NOMO-1 (cell line): ENCODE measurements around the gene RNF38.
A peak's percentile ranks its signal among the peaks of the same experiment; 100 is the strongest.
"Not testable (repeated sequence)": the region's sequence is repeated elsewhere in the genome, so short reads cannot be mapped to it uniquely, and the experiment has no call there.

Source experiments
- DNase-seq, 2 experiments: peaks; one replicate each; lab custom pipeline; 2025; ENCODE audit not compliant: unreplicated experiment in 2 of 2; lab: John Stamatoyannopoulos, UW

The RNF38 gene

GRCh38 chr9:36337002-36337401 lies 63.1 kb downstream of the RNF38 start:
- no peak for DNase-seq

DNA sequence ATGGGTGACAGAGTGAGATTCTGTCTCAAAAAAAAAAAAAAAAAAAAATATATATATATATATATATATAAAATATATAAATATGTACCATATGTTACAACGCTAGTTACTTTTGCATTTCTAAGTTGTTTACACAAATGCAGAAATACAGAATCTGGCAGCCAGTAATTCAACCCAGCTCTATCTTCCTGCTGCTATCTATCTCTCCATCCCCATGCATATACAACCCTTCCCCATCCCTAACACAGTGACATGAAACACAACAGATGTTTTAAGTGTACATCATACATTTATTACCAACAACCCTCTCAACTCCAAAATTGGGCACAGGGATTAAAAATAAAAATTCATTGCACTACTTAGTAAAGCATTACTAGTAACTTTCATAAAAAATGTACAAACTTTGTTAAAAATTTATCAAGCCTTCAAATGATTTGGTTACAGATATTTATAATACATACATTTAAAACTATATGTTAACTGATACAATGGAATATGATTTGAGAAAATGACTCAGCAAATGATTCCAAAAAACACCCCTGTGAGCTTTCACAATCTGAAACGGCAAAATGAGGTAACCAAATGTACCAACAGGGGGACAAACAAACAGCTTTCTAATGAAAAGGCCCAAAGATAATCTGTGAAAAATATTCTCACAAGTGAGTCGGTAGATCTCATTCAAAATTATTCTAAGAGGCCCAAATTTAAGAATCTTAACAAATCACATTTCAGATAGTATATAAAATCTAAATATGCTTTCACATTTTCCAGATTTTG lies 63.8 kb downstream of the RNF38 start:
- no peak for DNase-seq

GRCh38 chr9:36332006-36332405 lies 68.1 kb downstream of the RNF38 start:
- DNase-seq = no peak

DNA sequence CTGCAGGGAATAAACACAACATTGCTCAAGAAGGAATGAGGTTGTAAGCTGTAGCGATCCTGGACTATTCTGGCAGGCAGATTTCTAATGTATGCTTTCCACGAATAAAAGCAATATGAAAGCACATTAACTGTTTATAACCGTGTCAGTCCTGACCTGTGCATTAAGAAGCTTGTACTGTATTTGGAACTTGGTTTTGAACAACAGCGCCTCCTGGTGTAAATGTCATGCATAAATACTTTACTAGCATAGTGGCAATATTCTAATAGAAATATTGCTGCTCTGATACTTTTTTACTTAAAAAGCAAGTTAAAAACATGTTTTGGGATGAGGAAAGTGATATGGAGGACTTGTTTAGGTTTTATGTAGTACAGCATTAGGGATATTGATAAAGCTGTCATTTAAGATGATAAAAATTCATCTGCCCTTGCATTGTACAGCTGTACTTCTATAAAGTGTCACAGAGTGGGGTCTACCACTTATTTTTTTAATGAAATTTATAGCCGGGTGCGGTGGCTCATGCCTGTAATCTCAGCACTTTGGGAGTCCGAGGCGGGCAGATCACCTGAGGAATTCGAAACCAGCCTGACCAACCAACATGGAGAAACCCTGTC lies 71.2 kb downstream of the RNF38 start:
- peak in 1 of 2 experiments; percentile 40 for DNase-seq

- DNase-seq = peak in 1 of 2 experiments; percentile 10
These were observed 74.8 kb downstream of the RNF38 start for GRCh38 chr9:36325081-36325828.

DNA sequence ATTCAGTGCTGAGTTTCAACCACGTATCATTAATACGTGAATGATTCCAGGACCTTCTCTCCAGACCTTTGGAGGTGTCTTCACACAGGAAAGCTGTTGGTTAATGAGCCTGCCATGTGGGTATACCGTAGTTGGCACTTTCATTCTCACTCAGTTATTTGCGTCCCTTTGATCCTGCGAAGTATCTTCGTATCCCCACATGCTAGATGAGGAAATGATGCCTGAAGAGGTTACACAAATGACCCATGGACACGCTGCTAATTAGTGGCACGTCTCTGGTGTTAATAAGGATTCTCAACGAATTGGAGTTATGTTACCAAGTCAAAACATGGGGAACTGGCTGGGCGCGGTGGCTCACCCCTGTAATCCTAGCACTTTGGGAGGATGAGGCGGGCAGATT lies 76.1 kb downstream of the RNF38 start:
- DNase-seq = no peak

GRCh38 chr9:36322462-36322861 lies 77.6 kb downstream of the RNF38 start:
- DNase-seq = no peak

GRCh38 chr9:36321903-36322302 lies 78.2 kb downstream of the RNF38 start:
- not testable (repeated sequence) for DNase-seq

DNA sequence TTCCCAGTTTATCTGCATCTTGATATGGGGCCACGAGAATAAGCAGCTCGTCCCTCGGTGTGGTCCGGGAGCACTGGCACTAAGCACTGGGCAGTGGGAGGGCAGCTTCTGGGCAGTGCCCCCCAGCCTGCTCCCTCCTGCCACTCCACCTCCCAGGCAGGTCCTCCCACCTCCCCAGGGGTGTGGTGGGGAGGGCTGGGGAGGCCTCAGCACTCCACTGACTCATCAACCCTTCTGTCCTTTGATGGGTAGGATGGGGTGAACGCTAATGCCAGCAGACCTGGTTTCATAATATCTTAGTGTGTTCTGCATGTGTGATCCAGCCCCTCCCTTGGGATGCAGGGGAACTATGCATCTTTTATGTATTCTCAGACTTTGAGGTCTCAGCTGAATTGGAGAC lies 79.6 kb downstream of the RNF38 start:
- DNase-seq = no peak

GRCh38 chr9:36319806-36320205 lies 80.3 kb downstream of the RNF38 start:
- no peak for DNase-seq

- no peak for DNase-seq
These were observed 80.9 kb downstream of the RNF38 start for GRCh38 chr9:36319183-36319582.

DNA sequence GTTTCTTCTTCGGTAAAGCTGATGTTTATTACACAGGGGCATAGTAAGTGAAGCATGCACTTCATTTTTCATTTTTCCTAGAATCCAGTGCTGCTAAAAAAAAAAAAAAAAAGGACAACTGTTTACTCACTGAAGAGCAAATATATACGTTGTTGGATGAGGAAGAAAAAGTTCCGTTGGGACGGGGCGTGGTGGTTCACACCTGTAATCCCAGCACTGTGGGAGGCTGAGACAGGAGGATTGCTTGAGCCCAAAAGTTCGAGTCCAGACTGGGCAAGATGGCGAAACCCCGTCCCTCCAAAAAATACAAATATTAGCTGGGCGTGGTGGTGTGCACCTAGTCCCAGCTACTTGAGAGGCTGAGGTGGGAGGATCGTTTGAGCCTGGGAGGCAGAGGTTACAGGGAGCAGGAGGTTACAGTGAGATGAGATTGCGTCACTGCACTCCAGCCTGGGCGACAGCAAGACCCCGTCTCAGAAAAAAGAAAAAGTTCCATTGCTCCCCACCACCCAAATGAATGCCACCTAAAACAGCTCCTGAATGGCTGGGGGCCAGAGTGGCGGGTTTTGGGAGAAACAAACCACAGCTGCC lies 81.8 kb downstream of the RNF38 start:
- DNase-seq = no peak

DNA sequence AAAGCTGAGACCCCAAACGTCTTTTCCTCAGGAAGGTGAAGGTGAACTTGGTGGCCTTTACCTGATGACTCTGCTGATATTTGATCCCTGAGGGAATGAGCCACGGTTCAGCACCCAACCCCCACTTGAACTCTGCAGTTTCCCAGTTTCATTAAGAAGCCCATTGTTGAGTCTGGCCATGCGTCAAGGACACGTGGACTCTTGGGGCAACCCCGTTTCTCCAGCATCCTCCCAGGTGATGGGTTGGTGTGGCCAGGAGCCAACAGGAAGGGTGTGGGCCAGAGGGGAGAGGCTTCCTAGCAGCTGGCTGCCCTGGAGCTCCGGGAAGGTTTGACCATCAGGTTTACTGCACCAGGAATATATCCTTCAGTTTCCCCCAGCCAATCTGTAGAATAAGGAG lies 82.3 kb downstream of the RNF38 start:
- no peak for DNase-seq

- no peak for DNase-seq
These were observed 83.3 kb downstream of the RNF38 start for GRCh38 chr9:36316611-36317317.

DNA sequence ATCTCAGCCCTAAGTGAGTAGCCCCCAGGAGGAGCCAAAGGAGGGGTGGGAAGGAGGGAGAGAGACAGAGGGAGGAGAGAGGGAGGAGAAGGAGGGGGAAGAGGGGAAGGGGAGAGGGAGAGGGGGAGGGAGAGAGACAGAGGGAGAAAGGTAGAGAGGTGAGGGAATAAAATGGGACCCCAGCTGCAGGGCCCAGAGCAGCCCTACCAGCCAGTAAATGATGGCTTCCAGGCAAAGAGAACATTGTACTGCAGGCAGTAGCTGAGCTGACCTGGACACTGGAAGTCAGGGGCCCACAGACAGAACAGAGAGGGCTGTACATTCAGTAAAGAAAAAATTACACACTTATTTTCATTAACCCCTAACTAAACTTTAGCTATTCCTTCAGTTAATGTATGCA lies 84.0 kb downstream of the RNF38 start:
- no peak for DNase-seq

GRCh38 chr9:36315283-36315682 lies 84.8 kb downstream of the RNF38 start:
- DNase-seq = no peak

DNA sequence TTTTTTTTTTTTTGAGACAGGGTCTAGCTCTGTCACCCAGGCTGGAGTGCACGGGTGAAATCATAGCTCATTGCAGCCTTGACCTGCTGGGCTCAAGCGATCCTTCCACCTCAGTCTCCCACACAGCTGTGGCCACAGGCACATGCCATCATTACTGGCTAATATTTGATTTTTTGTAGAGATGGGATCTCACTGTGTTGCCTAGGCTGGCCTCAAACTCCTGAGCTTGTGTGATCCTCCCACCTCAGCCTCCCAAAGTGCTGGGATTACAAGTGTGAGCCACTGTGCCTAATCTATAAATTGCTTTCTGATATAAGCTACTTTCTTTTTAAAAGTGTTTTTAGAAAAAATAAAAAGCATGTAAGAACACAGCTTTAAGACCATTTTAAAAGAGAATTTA lies 85.3 kb downstream of the RNF38 start:
- no peak for DNase-seq

GRCh38 chr9:36306471-36307306 lies 93.4 kb downstream of the RNF38 start:
- DNase-seq = no peak

DNA sequence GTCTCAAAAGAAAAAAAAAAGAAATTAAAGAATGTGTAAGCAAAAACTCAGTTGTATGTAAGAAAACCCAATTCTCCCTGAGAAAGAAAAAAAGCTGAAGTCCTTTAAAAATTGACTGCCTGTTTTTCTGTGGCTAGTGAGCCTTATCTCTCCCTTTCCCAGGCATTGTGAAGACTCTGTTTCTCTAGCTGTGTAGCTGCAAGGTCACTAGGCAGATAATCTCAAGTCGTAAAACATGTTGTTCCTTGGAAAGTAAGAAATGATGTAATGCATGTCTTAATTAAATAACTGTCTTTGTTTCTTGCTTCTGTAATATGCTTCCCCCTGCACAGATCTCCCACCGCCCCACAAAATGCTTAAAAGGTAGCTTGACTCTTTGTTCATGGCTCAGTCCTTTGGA lies 95.7 kb downstream of the RNF38 start:
- DNase-seq = not testable (repeated sequence)

DNA sequence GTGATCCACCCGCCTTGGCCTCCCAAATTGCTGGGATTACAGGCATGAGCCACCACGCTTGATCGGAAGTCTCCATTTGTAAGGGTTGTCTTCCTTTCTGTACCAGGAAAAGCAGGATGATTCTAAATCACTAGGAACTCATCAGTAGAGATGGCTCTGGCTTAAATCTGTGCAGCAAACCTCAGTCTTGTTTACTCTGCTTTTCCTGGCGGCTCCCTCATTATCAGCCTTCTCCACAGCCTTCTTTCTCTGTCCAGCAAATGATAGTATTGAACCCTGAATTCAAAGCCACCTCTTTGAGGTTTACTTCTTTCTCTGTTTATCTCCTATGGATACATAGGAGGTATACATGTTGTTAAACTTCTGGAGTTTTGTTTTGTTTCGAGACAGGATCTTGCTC lies 98.8 kb downstream of the RNF38 start:
- DNase-seq = no peak
